ENCODE measurements around the gene FMO5. TPM values are rescaled to one million over a fixed set of nuclear protein-coding genes. Genes with fewer than 3 reads are reported as not detected.

The FMO5 gene
- total and polyA plus RNA-seq, 4 donors, result 36.0 to 152 (median 99.1) TPM

GRCh38 chr1:147142886-147143285 lies 82.3 kb downstream of the FMO5 start:
- Histone ChIP-seq H3K4me3 (ENCODE audit: low read depth in 1 of 3, low read length in 3 of 3) (no peak overlapping the region), H3K9me3 (ENCODE audit: control insufficient read depth in 4 of 4, low read length in 3 of 4) (no peaks in the 10 kb centered on the region), H3K4me1 (ENCODE audit: control insufficient read depth in 4 of 4, insufficient read depth in 4 of 4, low read length in 3 of 4) (no peaks in the 10 kb centered on the region), H3K9ac (ENCODE audit: low read depth in 1 of 2, low read length in 2 of 2) (no peak overlapping the region), H3K36me3 (ENCODE audit: control insufficient read depth in 4 of 4, insufficient read depth in 3 of 4, low read depth in 1 of 4, low read length in 3 of 4) (no peaks in the 10 kb centered on the region), H3K27me3 (ENCODE audit: control insufficient read depth in 4 of 4, insufficient read depth in 4 of 4, low read length in 3 of 4) (no peaks in the 10 kb centered on the region), H3K27ac (ENCODE audit: low read depth in 1 of 2, low read length in 2 of 2) (no peak overlapping the region)
- TF ChIP-seq EGR1 (IDR thresholded peaks at IDR 0.05; ENCODE audit: low read depth in 2 of 2) (no peak), HNF4G (IDR thresholded peaks at IDR 0.05) (no peak), RXRA (IDR thresholded peaks at IDR 0.05) (no peak), NR2F2 (IDR thresholded peaks at IDR 0.05) (no peak), ZBTB33 (IDR thresholded peaks at IDR 0.05) (no peak), FOXA1 (IDR thresholded peaks at IDR 0.05) (no peak), ATF3 (IDR thresholded peaks at IDR 0.05) (no peak), RAD21 (IDR thresholded peaks at IDR 0.05) (no peak), SP1 (IDR thresholded peaks at IDR 0.05) (no peak), YY1 (IDR thresholded peaks at IDR 0.05) (no peak), GABPA (IDR thresholded peaks at IDR 0.05 in 1 of 2, conservative IDR thresholded peaks at IDR 0.05 in 1 of 2) (no peak), HNF4A (conservative IDR thresholded peaks at IDR 0.05) (no peak), JUND (IDR thresholded peaks at IDR 0.05) (no peak), TAF1 (conservative IDR thresholded peaks at IDR 0.05) (no peak), FOXA2 (IDR thresholded peaks at IDR 0.05) (no peak)
- TF ChIP-seq, protein P1, sequence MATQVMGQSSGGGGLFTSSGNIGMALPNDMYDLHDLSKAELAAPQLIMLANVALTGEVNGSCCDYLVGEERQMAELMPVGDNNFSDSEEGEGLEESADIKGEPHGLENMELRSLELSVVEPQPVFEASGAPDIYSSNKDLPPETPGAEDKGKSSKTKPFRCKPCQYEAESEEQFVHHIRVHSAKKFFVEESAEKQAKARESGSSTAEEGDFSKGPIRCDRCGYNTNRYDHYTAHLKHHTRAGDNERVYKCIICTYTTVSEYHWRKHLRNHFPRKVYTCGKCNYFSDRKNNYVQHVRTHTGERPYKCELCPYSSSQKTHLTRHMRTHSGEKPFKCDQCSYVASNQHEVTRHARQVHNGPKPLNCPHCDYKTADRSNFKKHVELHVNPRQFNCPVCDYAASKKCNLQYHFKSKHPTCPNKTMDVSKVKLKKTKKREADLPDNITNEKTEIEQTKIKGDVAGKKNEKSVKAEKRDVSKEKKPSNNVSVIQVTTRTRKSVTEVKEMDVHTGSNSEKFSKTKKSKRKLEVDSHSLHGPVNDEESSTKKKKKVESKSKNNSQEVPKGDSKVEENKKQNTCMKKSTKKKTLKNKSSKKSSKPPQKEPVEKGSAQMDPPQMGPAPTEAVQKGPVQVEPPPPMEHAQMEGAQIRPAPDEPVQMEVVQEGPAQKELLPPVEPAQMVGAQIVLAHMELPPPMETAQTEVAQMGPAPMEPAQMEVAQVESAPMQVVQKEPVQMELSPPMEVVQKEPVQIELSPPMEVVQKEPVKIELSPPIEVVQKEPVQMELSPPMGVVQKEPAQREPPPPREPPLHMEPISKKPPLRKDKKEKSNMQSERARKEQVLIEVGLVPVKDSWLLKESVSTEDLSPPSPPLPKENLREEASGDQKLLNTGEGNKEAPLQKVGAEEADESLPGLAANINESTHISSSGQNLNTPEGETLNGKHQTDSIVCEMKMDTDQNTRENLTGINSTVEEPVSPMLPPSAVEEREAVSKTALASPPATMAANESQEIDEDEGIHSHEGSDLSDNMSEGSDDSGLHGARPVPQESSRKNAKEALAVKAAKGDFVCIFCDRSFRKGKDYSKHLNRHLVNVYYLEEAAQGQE (IDR thresholded peaks at IDR 0.05), result no peak
- TF ChIP-seq, protein P2, sequence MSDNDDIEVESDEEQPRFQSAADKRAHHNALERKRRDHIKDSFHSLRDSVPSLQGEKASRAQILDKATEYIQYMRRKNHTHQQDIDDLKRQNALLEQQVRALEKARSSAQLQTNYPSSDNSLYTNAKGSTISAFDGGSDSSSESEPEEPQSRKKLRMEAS (IDR thresholded peaks at IDR 0.05), result no peak
- TF ChIP-seq, protein P3, sequence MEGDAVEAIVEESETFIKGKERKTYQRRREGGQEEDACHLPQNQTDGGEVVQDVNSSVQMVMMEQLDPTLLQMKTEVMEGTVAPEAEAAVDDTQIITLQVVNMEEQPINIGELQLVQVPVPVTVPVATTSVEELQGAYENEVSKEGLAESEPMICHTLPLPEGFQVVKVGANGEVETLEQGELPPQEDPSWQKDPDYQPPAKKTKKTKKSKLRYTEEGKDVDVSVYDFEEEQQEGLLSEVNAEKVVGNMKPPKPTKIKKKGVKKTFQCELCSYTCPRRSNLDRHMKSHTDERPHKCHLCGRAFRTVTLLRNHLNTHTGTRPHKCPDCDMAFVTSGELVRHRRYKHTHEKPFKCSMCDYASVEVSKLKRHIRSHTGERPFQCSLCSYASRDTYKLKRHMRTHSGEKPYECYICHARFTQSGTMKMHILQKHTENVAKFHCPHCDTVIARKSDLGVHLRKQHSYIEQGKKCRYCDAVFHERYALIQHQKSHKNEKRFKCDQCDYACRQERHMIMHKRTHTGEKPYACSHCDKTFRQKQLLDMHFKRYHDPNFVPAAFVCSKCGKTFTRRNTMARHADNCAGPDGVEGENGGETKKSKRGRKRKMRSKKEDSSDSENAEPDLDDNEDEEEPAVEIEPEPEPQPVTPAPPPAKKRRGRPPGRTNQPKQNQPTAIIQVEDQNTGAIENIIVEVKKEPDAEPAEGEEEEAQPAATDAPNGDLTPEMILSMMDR (IDR thresholded peaks at IDR 0.05; ENCODE audit: low read depth, low read length, missing input control), result no peak
- 92% methylated on average over 2 of the region's 2 CpGs for WGBS
- no peak for DNase-seq (ENCODE audit: low spot score)

Other genes starting within 250 kb of the FMO5 start
- gene PRKAB2, start 52.9 kb downstream of the FMO5 start, total RNA-seq, result 10 to 100 TPM; 14.8 to 24.8 TPM
- gene PRKAB2, start 52.9 kb downstream of the FMO5 start, polyA plus RNA-seq, result 10 to 100 TPM; 13.6 to 13.9 TPM
- gene CHD1L, start 17.3 kb upstream of the FMO5 start, total RNA-seq, result 10 to 100 TPM; 22.3 to 23.8 TPM
- 10 to 100 TPM; 14.1 to 19.9 TPM for gene CHD1L, start 17.3 kb upstream of the FMO5 start, polyA plus RNA-seq

All from liver (tissue), 9 donors.